HCT116 (cell line): ENCODE results near the gene TMEM131. TPM values are rescaled to one million over a fixed set of nuclear protein-coding genes. Genes with fewer than 3 reads are reported as not detected.

Experiments used
- ATAC-seq: fragments of 200-7000 bp; cut with Tn5 transposase; 2 replicates; pipeline ENCODE4 v1.9.1; 2020; ENCODE audit warnings: mild to moderate bottlenecking, moderate library complexity
- BruUV-seq: library from RNA; stranded (reverse); fragments of 400-500 nt; replicated peaks from 2 replicates; lab custom pipeline; 2021; lab: Mats Ljungman, UMichigan
- CTCF ChIA-PET: fragments of 300-600 bp; sonication (Branson Sonifier 250); formaldehyde crosslinking; loops from one replicate; lab custom pipeline; 2021; ENCODE audit warnings: antibody characterized with exemption; lab: Charles Lee
- POLR2A ChIA-PET: fragments of 300-600, 350-600 bp; sonication (Branson Sonifier 250); formaldehyde crosslinking; loops from one replicate; lab custom pipeline; 2021; ENCODE audit warnings: antibody characterized with exemption; lab: Charles Lee
- RAD21 ChIA-PET, 2 experiments: fragments of 300-600 bp; sonication (Branson Sonifier 250); formaldehyde crosslinking; loops; one replicate each; lab custom pipeline; 2023; ENCODE audit warnings: low total read pairs in 2 of 2; ENCODE audit not compliant: uncharacterized antibody in 2 of 2, unreplicated experiment in 2 of 2, low non-redundant PET in 1 of 2; lab: Charles Lee
- DNase-seq: peaks from one replicate; pipeline ENCODE4 v3.0.0-alpha.2; 2010; ENCODE audit warnings: low read depth, low spot score
- H2AFZ ChIP-seq: fragments of 200-600 bp; shearing (Covaris generic), sonication (generic); 2 replicates; pipeline ENCODE4 v1.6.1; 2017; ENCODE audit warnings: low read depth, mixed run types, mixed read lengths, antibody characterized with exemption, low read length; ENCODE audit not compliant: poor library complexity, severe bottlenecking
- H3K27ac ChIP-seq: 2 replicates; pipeline ENCODE4 v1.5.1; 2012; ENCODE audit warnings: low read depth, low read length
- H3K27me3 ChIP-seq: fragments of 200-600 bp; sonication (generic); 2 replicates; pipeline ENCODE4 v1.6.1; 2016; ENCODE audit warnings: mixed run types, low read length, mixed read lengths; ENCODE audit not compliant: insufficient read depth
- H3K36me3 ChIP-seq, 2 experiments: fragments of 200-500 bp in 1 of 2; fragments of 200-600 bp in 1 of 2; sonication (Bioruptor generic) in 1 of 2; sonication (generic) in 1 of 2; 2 replicates each; pipeline versions ENCODE4 v1.5.1 to v1.6.1; 2014 to 2016; ENCODE audit warnings: low read length in 2 of 2, inconsistent platforms in 1 of 2, mixed read lengths in 1 of 2, mixed run types in 1 of 2; ENCODE audit not compliant: insufficient read depth in 2 of 2, control insufficient read depth in 1 of 2
- H3K4me1 ChIP-seq, 2 experiments: fragments of 200-600 bp in 1 of 2; sonication (generic) in 1 of 2; 2 replicates each; pipeline versions ENCODE4 v1.5.1 to v1.6.1; 2012 to 2017; ENCODE audit warnings: low read length in 2 of 2, inconsistent platforms in 1 of 2, mild to moderate bottlenecking in 1 of 2, mixed read lengths in 1 of 2, mixed run types in 1 of 2, moderate library complexity in 1 of 2; ENCODE audit not compliant: insufficient read depth in 2 of 2, control insufficient read depth in 1 of 2
- H3K4me2 ChIP-seq: fragments of 200-600 bp; sonication (generic); 2 replicates; pipeline ENCODE4 v1.6.1; 2017; ENCODE audit warnings: mixed run types, low read length, mixed read lengths
- H3K4me3 ChIP-seq, 2 experiments: fragments of 200-600 bp in 1 of 2; sonication (generic) in 1 of 2; replicated peaks in 1 of 2; 2 replicates each; pipeline ENCODE4 v1.5.1; 2011 to 2016; ENCODE audit warnings: low read length in 2 of 2, control low read depth in 1 of 2, low read depth in 1 of 2, mild to moderate bottlenecking in 1 of 2, mixed read lengths in 1 of 2, mixed run types in 1 of 2
- H3K79me2 ChIP-seq: fragments of 200-600 bp; sonication (generic); 2 replicates; pipeline ENCODE4 v1.6.1; 2017; ENCODE audit warnings: mild to moderate bottlenecking, mixed run types, low read length, moderate library complexity, mixed read lengths; ENCODE audit not compliant: insufficient read depth
- H3K9ac ChIP-seq: fragments of 200-600 bp; sonication (generic); 2 replicates; pipeline ENCODE4 v1.6.1; 2016; ENCODE audit warnings: low read length, mixed read lengths
- H3K9me2 ChIP-seq: fragments of 200-600 bp; sonication (generic), shearing (Covaris generic); 2 replicates; pipeline ENCODE4 v1.6.1; 2017; ENCODE audit warnings: mixed run types, mild to moderate bottlenecking, moderate library complexity; ENCODE audit not compliant: insufficient read depth
- H3K9me3 ChIP-seq, 2 experiments: fragments of 200-500 bp in 1 of 2; fragments of 200-600 bp in 1 of 2; sonication (Bioruptor generic) in 1 of 2; sonication (generic) in 1 of 2; 2 replicates each; pipeline ENCODE4 v1.6.1; 2014 to 2017; ENCODE audit warnings: low read length in 2 of 2, mixed read lengths in 2 of 2, inconsistent platforms in 1 of 2, low read depth in 1 of 2, mild to moderate bottlenecking in 1 of 2, mixed run types in 1 of 2, moderate library complexity in 1 of 2; ENCODE audit not compliant: control insufficient read depth in 1 of 2, insufficient read depth in 1 of 2
- H4K20me1 ChIP-seq: fragments of 200-600 bp; sonication (generic), shearing (Covaris generic); 2 replicates; pipeline ENCODE4 v1.6.1; 2017; ENCODE audit warnings: mixed run types, mild to moderate bottlenecking, moderate library complexity; ENCODE audit not compliant: insufficient read depth
- ATF3 ChIP-seq: IDR thresholded peaks from 2 replicates; pipeline ENCODE4 v1.6.1; 2012
- CBX3 ChIP-seq: IDR thresholded peaks from 2 replicates; pipeline ENCODE4 v1.6.1; 2012; ENCODE audit warnings: low read depth
- CEBPB ChIP-seq: IDR thresholded peaks from 2 replicates; pipeline ENCODE4 v1.6.1; 2012; ENCODE audit warnings: low read depth
- CTCF ChIP-seq, 3 experiments: fragments of 200-600 bp in 1 of 3; sonication (generic) in 1 of 3; IDR thresholded peaks in 2 of 3; conservative IDR thresholded peaks in 1 of 3; 2 replicates each; pipeline ENCODE4 v1.5.1; 2012 to 2017; ENCODE audit warnings: low read depth in 2 of 3, low read length in 2 of 3, antibody characterized with exemption in 1 of 3, borderline replicate concordance in 1 of 3, control low read depth in 1 of 3, mild to moderate bottlenecking in 1 of 3, mixed read lengths in 1 of 3, mixed run types in 1 of 3, moderate library complexity in 1 of 3; ENCODE audit not compliant: insufficient read depth in 1 of 3
- EGR1 ChIP-seq: IDR thresholded peaks from 2 replicates; pipeline ENCODE4 v1.6.1; 2012; ENCODE audit warnings: low read depth
- ELF1 ChIP-seq: IDR thresholded peaks from 2 replicates; pipeline ENCODE4 v1.6.1; 2012; ENCODE audit warnings: low read depth, borderline replicate concordance
- EZH2phosphoT487 ChIP-seq: fragments of 200-600 bp; IDR thresholded peaks from 2 replicates; pipeline ENCODE4 v1.6.1; 2018; ENCODE audit warnings: antibody characterized with exemption, borderline replicate concordance
- FOSL1 ChIP-seq: IDR thresholded peaks from 2 replicates; pipeline ENCODE4 v1.6.1; 2012; ENCODE audit warnings: low read depth
- JUND ChIP-seq: IDR thresholded peaks from 2 replicates; pipeline ENCODE4 v1.6.1; 2012
- MAX ChIP-seq: IDR thresholded peaks from 2 replicates; pipeline ENCODE4 v1.6.1; 2012
- POLR2AphosphoS5 ChIP-seq: IDR thresholded peaks from 2 replicates; pipeline ENCODE4 v1.6.1; 2011; ENCODE audit warnings: mild to moderate bottlenecking, low read depth, low read length, moderate library complexity
- RAD21 ChIP-seq: IDR thresholded peaks from 2 replicates; pipeline ENCODE4 v1.6.1; 2012; ENCODE audit warnings: low read depth, mild to moderate bottlenecking
- REST ChIP-seq: IDR thresholded peaks from 2 replicates; pipeline ENCODE4 v1.6.1; 2012; ENCODE audit warnings: low read depth
- SP1 ChIP-seq: IDR thresholded peaks from 2 replicates; pipeline ENCODE4 v1.6.1; 2012; ENCODE audit warnings: low read depth
- SRF ChIP-seq: IDR thresholded peaks from 2 replicates; pipeline ENCODE4 v1.6.1; 2012; ENCODE audit warnings: low read depth
- TCF7L2 ChIP-seq: IDR thresholded peaks from 2 replicates; pipeline ENCODE4 v1.7.0; 2011; ENCODE audit warnings: borderline replicate concordance, inconsistent platforms; ENCODE audit not compliant: insufficient read depth, insufficient read length; ENCODE audit errors: extremely low read depth
- YY1 ChIP-seq: IDR thresholded peaks from 2 replicates; pipeline ENCODE4 v1.6.1; 2011; ENCODE audit warnings: low read length, low read depth, moderate library complexity, mild to moderate bottlenecking; ENCODE audit not compliant: insufficient replicate concordance; ENCODE audit errors: extremely low read depth
- ZFX ChIP-seq: fragments of 450-650 bp; IDR thresholded peaks from 2 replicates; pipeline ENCODE4 v1.6.1; 2017
- ZNF274 ChIP-seq: fragments of 200-500 bp; sonication (Bioruptor generic); IDR thresholded peaks from 2 replicates; pipeline ENCODE4 v1.6.1; 2014; ENCODE audit warnings: mild to moderate bottlenecking, low read depth, low read length, inconsistent platforms
- intact Hi-C: fragments of 100-400 bp; cut with micrococcal nuclease; formaldehyde crosslinking; loops from 2 replicates; pipeline ENCODE4 v1.10.0; 2022
- total RNA-seq: library from RNA; stranded (reverse); gene quantifications from one replicate; pipeline ENCODE4 v1.2.1, GENCODE V29; 2021; ENCODE audit not compliant: unreplicated experiment
- TF ChIP-seq, protein P1 (sequence below): IDR thresholded peaks from 2 replicates; pipeline ENCODE4 v1.6.1; 2011; ENCODE audit warnings: mild to moderate bottlenecking, low read length, moderate library complexity; ENCODE audit not compliant: insufficient replicate concordance; ENCODE audit errors: extremely low read depth

The TMEM131 gene
- total RNA-seq, 1 experiment from 2014 or later = 51.5 TPM

- no peak overlapping the region for H3K4me3 ChIP-seq
- ChIA-PET CTCF (no interaction called here), POLR2A (no interaction called here), RAD21 (no interaction called here)
- no peaks in the 10 kb centered on the region for H3K27me3 ChIP-seq
- no peaks in the 10 kb centered on the region for H3K9me2 ChIP-seq
- H4K20me1 ChIP-seq = no peaks in the 10 kb centered on the region
- no peak overlapping the region for H3K9ac ChIP-seq
- DNase-seq (no peak), ATAC-seq (no peak)
- no peaks in the 10 kb centered on the region for H3K4me1 ChIP-seq
- TF ChIP-seq SP1 = no peak
- TF ChIP-seq, protein P1, sequence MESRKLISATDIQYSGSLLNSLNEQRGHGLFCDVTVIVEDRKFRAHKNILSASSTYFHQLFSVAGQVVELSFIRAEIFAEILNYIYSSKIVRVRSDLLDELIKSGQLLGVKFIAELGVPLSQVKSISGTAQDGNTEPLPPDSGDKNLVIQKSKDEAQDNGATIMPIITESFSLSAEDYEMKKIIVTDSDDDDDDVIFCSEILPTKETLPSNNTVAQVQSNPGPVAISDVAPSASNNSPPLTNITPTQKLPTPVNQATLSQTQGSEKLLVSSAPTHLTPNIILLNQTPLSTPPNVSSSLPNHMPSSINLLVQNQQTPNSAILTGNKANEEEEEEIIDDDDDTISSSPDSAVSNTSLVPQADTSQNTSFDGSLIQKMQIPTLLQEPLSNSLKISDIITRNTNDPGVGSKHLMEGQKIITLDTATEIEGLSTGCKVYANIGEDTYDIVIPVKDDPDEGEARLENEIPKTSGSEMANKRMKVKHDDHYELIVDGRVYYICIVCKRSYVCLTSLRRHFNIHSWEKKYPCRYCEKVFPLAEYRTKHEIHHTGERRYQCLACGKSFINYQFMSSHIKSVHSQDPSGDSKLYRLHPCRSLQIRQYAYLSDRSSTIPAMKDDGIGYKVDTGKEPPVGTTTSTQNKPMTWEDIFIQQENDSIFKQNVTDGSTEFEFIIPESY = no peak
- TF ChIP-seq ZFX = no peak
- no peak for TF ChIP-seq ELF1
- TF ChIP-seq ZNF274 = no peak
- no peak for TF ChIP-seq TCF7L2
- no peak for TF ChIP-seq CTCF (IDR thresholded peaks at IDR 0.05 in 2 of 3, conservative IDR thresholded peaks at IDR 0.05 in 1 of 3; ENCODE audit: borderline replicate concordance in 1 of 3, insufficient read depth in 1 of 3, low read depth in 2 of 3, low read length in 2 of 3)
- TF ChIP-seq EZH2phosphoT487 = no peak
- no peak for TF ChIP-seq CEBPB
- no peak for TF ChIP-seq CBX3
- no peak for TF ChIP-seq FOSL1
- TF ChIP-seq REST = no peak
- no peak for TF ChIP-seq YY1
- no peak for TF ChIP-seq ATF3
- TF ChIP-seq RAD21 = no peak
- no peak for TF ChIP-seq MAX
- TF ChIP-seq SRF = no peak
- TF ChIP-seq POLR2AphosphoS5 = no peak
- no peak for TF ChIP-seq EGR1
- no peak for TF ChIP-seq JUND
- no peaks in the 10 kb centered on the region for H3K79me2 ChIP-seq
- no peaks in the 10 kb centered on the region for H3K36me3 ChIP-seq
- intact Hi-C loops = no loop called here
- no peaks in the 10 kb centered on the region for H3K9me3 ChIP-seq
- H2AFZ ChIP-seq = no peak overlapping the region
- no peak overlapping the region for H3K4me2 ChIP-seq
- no peak overlapping the region for H3K27ac ChIP-seq
- BruUV-seq = no TSS peak
Measured at GRCh38 chr2:98027538-98027937, 31.8 kb upstream of the TMEM131 start.
